H9 (cell line): ENCODE results near the gene FXN. TPM values are rescaled to one million over a fixed set of nuclear protein-coding genes. Genes with fewer than 3 reads are reported as not detected.

Source experiments
- DNase-seq: peaks from one replicate; pipeline ENCODE4 v3.0.0-alpha.2; 2017
- H2AFZ ChIP-seq: one replicate; pipeline ENCODE4 v1.6.1; 2013; ENCODE audit warnings: mild to moderate bottlenecking, low read length, control low read depth, moderate library complexity
- H2AK5ac ChIP-seq: 2 replicates; pipeline ENCODE4 v1.6.1; 2013; ENCODE audit warnings: low read length, control low read depth, mixed read lengths; ENCODE audit not compliant: insufficient read length
- H2BK120ac ChIP-seq: one replicate; pipeline ENCODE4 v1.6.1; 2013; ENCODE audit warnings: low read depth, mild to moderate bottlenecking, low read length, control low read depth, inconsistent platforms; ENCODE audit not compliant: poor library complexity, severe bottlenecking
- H2BK12ac ChIP-seq: 2 replicates; pipeline ENCODE4 v1.6.1; 2013; ENCODE audit warnings: low read length, control low read depth, mixed read lengths, low read depth; ENCODE audit not compliant: insufficient read length
- H2BK15ac ChIP-seq: 2 replicates; pipeline ENCODE4 v1.6.1; 2013; ENCODE audit warnings: low read depth, low read length, control low read depth
- H2BK20ac ChIP-seq: one replicate; pipeline ENCODE4 v1.6.1; 2013; ENCODE audit warnings: low read depth, mild to moderate bottlenecking, low read length, control low read depth, inconsistent platforms; ENCODE audit not compliant: poor library complexity, severe bottlenecking
- H2BK5ac ChIP-seq: 2 replicates; pipeline ENCODE4 v1.6.1; 2013; ENCODE audit warnings: low read length, control low read depth, mixed read lengths; ENCODE audit not compliant: insufficient read length
- H3K14ac ChIP-seq: 2 replicates; pipeline ENCODE4 v1.6.1; 2013; ENCODE audit warnings: low read length, control low read depth; ENCODE audit not compliant: insufficient read depth
- H3K18ac ChIP-seq: 2 replicates; pipeline ENCODE4 v1.6.1; 2013; ENCODE audit warnings: low read depth, mild to moderate bottlenecking, mixed read lengths, low read length, control low read depth; ENCODE audit not compliant: insufficient read length
- H3K23ac ChIP-seq: 2 replicates; pipeline ENCODE4 v1.6.1; 2013; ENCODE audit warnings: low read length, control low read depth, mixed read lengths, low read depth; ENCODE audit not compliant: insufficient read length
- H3K23me2 ChIP-seq: 2 replicates; pipeline ENCODE4 v1.6.1; 2013; ENCODE audit warnings: low read depth, mild to moderate bottlenecking, mixed read lengths, low read length, control low read depth; ENCODE audit not compliant: insufficient read length, poor library complexity, severe bottlenecking
- H3K27ac ChIP-seq: 2 replicates; pipeline ENCODE4 v1.5.1; 2013; ENCODE audit warnings: low read length, control low read depth, mixed read lengths, low read depth; ENCODE audit not compliant: insufficient read length
- H3K27me3 ChIP-seq: 2 replicates; pipeline ENCODE4 v1.6.1; 2013; ENCODE audit warnings: low read length, control low read depth, inconsistent platforms; ENCODE audit not compliant: insufficient read depth
- H3K4ac ChIP-seq: 2 replicates; pipeline ENCODE4 v1.6.1; 2013; ENCODE audit warnings: low read depth, mild to moderate bottlenecking, control low read depth, inconsistent platforms, low read length, moderate library complexity
- H3K4me1 ChIP-seq: 2 replicates; pipeline ENCODE4 v1.6.1; 2013; ENCODE audit warnings: low read length, control low read depth, inconsistent platforms; ENCODE audit not compliant: insufficient read depth
- H3K4me2 ChIP-seq: 2 replicates; pipeline ENCODE4 v1.6.1; 2013; ENCODE audit warnings: low read length, control low read depth, mixed read lengths; ENCODE audit not compliant: insufficient read length, insufficient read depth
- H3K56ac ChIP-seq: 2 replicates; pipeline ENCODE4 v1.6.1; 2013; ENCODE audit warnings: low read depth, mild to moderate bottlenecking, mixed read lengths, low read length, control low read depth; ENCODE audit not compliant: insufficient read length
- H3K79me1 ChIP-seq: 2 replicates; pipeline ENCODE4 v1.6.1; 2013; ENCODE audit warnings: low read depth, mild to moderate bottlenecking, moderate library complexity, low read length, control low read depth, inconsistent platforms; ENCODE audit not compliant: insufficient read depth, poor library complexity, severe bottlenecking
- H3K79me2 ChIP-seq: 2 replicates; pipeline ENCODE4 v1.6.1; 2013; ENCODE audit warnings: low read length, control low read depth, inconsistent platforms; ENCODE audit not compliant: insufficient read depth
- H3K9ac ChIP-seq: 2 replicates; pipeline ENCODE4 v1.6.1; 2013; ENCODE audit warnings: low read length, control low read depth, mixed read lengths; ENCODE audit not compliant: insufficient read length; ENCODE audit errors: extremely low read depth
- H3K9me3 ChIP-seq: one replicate; pipeline ENCODE4 v1.6.1; 2013; ENCODE audit warnings: low read depth, low read length, inconsistent platforms; ENCODE audit not compliant: control insufficient read depth
- H3T11ph ChIP-seq: one replicate; pipeline ENCODE4 v1.6.1; 2013; ENCODE audit warnings: mild to moderate bottlenecking, low read length, control low read depth, inconsistent platforms
- H4K20me1 ChIP-seq: one replicate; pipeline ENCODE4 v1.6.1; 2013; ENCODE audit not compliant: control insufficient read depth, insufficient read length, insufficient read depth
- H4K5ac ChIP-seq: 2 replicates; pipeline ENCODE4 v1.6.1; 2013; ENCODE audit warnings: low read depth, mild to moderate bottlenecking, mixed read lengths, low read length, control low read depth; ENCODE audit not compliant: insufficient read length
- H4K8ac ChIP-seq: replicated peaks from 2 replicates; pipeline ENCODE4 v1.6.1; 2013; ENCODE audit warnings: low read length, control low read depth, mixed read lengths, low read depth; ENCODE audit not compliant: insufficient read length
- H4K91ac ChIP-seq: 2 replicates; pipeline ENCODE4 v1.6.1; 2013; ENCODE audit warnings: low read depth, mild to moderate bottlenecking, moderate library complexity, mixed read lengths, low read length, control low read depth; ENCODE audit not compliant: insufficient read length
- H3K27ac Mint-ChIP-seq, 3 experiments: 2 replicates in 2 of 3; 3 replicates in 1 of 3; pipeline ENCODE4 v1.8.0; 2020 to 2021; ENCODE audit warnings: mixed read lengths in 3 of 3, mild to moderate bottlenecking in 1 of 3, moderate library complexity in 1 of 3
- H3K27me3 Mint-ChIP-seq: 2 replicates; pipeline ENCODE4 v1.8.0; 2021; ENCODE audit warnings: low read depth, mild to moderate bottlenecking, moderate library complexity, mixed read lengths
- H3K36me3 Mint-ChIP-seq, 3 experiments: 2 replicates in 2 of 3; 3 replicates in 1 of 3; pipeline ENCODE4 v1.8.0; 2020 to 2021; ENCODE audit warnings: low read depth in 3 of 3, mixed read lengths in 3 of 3; ENCODE audit not compliant: insufficient read depth in 1 of 3
- H3K4me1 Mint-ChIP-seq, 2 experiments: 2 replicates each; pipeline ENCODE4 v1.8.0; 2020; ENCODE audit warnings: mixed read lengths in 2 of 2
- H3K4me3 Mint-ChIP-seq, 2 experiments: 2 replicates in 1 of 2; 3 replicates in 1 of 2; pipeline ENCODE4 v1.8.0; 2020 to 2021; ENCODE audit warnings: mild to moderate bottlenecking in 2 of 2, mixed read lengths in 2 of 2, moderate library complexity in 1 of 2
- H3K9me3 Mint-ChIP-seq, 2 experiments: 2 replicates in 1 of 2; 3 replicates in 1 of 2; pipeline ENCODE4 v1.8.0; 2020; ENCODE audit warnings: mild to moderate bottlenecking in 2 of 2, mixed read lengths in 2 of 2, moderate library complexity in 1 of 2
- CTCF ChIP-seq: fragments of 200-600 bp; sonication (generic); conservative IDR thresholded peaks from 3 replicates; pipeline ENCODE4 v1.8.0; 2021; ENCODE audit warnings: antibody characterized with exemption, mild to moderate bottlenecking
- WGBS: extraction: QIAGEN DNeasy Blood & Tissue Kit; methylation state at CpG from one replicate; pipeline ENCODE4 v1.1.7; 2013; ENCODE audit warnings: missing lambda C conversion rate, low lambda C conversion rate, mixed read lengths; ENCODE audit not compliant: insufficient read length; ENCODE audit errors: extremely low coverage; 5-methylcytosine and 5-hydroxymethylcytosine counted together
- total RNA-seq: library from RNA; stranded (reverse); gene quantifications from 2 replicates; pipeline ENCODE4 v1.2.1, GENCODE V29; 2021

Gene FXN
- total RNA-seq, 1 experiment from 2014 or later: 34.4 TPM

- H4K91ac ChIP-seq: no peak overlapping the region
- H3K4ac ChIP-seq: no peak overlapping the region
- no peak overlapping the region for H2AFZ ChIP-seq
- peak; percentile 93 for DNase-seq
- no peaks in the 10 kb centered on the region; the same call in none of the 2 replicates for H3K4me1 ChIP-seq
- WGBS: no CpG with 5 or more reads among the region's 2 CpGs
- Mint-ChIP-seq H3K27me3 (no peaks in the 10 kb centered on the region), H3K4me3 (no peak overlapping the region), H3K27ac (peak overlapping the region in 2 of 3 experiments; percentile 59 to 68; a peak in 3 of 7 replicates), H3K4me1 (peaks cover 12 to 13% of the 10 kb centered on the region in 2 experiments), H3K36me3 (peaks cover 0 to 2% (median 0%) of the 10 kb centered on the region in 3 experiments; a peak in 1 of 7 replicates), H3K9me3 (no peaks in the 10 kb centered on the region; a peak in 1 of 5 replicates)
- no peak overlapping the region for H4K8ac ChIP-seq
- H3K14ac ChIP-seq: no peak overlapping the region
- no peak for TF ChIP-seq CTCF
- H3K56ac ChIP-seq: no peak overlapping the region
- H3K18ac ChIP-seq: no peak overlapping the region
- H3K9ac ChIP-seq: no peak overlapping the region
- H3K27me3 ChIP-seq: no peaks in the 10 kb centered on the region
- H3K23ac ChIP-seq: no peak overlapping the region
- no peaks in the 10 kb centered on the region for H4K20me1 ChIP-seq
- no peak overlapping the region for H3T11ph ChIP-seq
- H2BK5ac ChIP-seq: no peak overlapping the region
- no peaks in the 10 kb centered on the region for H3K23me2 ChIP-seq
- no peak overlapping the region for H4K5ac ChIP-seq
- no peak overlapping the region for H2BK12ac ChIP-seq
- no peak overlapping the region for H2AK5ac ChIP-seq
- no peak overlapping the region for H2BK120ac ChIP-seq
- H3K9me3 ChIP-seq: no peaks in the 10 kb centered on the region
- no peaks in the 10 kb centered on the region for H3K79me1 ChIP-seq
- H3K79me2 ChIP-seq: no peaks in the 10 kb centered on the region
- no peak overlapping the region for H3K27ac ChIP-seq
- H3K4me2 ChIP-seq: no peak overlapping the region
- no peak overlapping the region for H2BK20ac ChIP-seq
- no peak overlapping the region for H2BK15ac ChIP-seq
These were observed 69.4 kb downstream of the FXN start for GRCh38 chr9:69104830-69105527.
